ENCODE measurements around the gene PHACTR1.

GRCh38 chr6:13177664-13178063, 461.1 kb downstream of the PHACTR1 start:
- no peak for TF ChIP-seq YY1 (IDR thresholded peaks at IDR 0.05)
- no peak for TF ChIP-seq MAX (IDR thresholded peaks at IDR 0.05)
- TF ChIP-seq CTCF (IDR thresholded peaks at IDR 0.05; ENCODE audit: low read depth, low read length, missing input control) = no peak
- no peak for TF ChIP-seq GABPA (IDR thresholded peaks at IDR 0.05 in 1 of 2, conservative IDR thresholded peaks at IDR 0.05 in 1 of 2)
- no peak for TF ChIP-seq TAF1 (conservative IDR thresholded peaks at IDR 0.05)
- TF ChIP-seq, protein P1, sequence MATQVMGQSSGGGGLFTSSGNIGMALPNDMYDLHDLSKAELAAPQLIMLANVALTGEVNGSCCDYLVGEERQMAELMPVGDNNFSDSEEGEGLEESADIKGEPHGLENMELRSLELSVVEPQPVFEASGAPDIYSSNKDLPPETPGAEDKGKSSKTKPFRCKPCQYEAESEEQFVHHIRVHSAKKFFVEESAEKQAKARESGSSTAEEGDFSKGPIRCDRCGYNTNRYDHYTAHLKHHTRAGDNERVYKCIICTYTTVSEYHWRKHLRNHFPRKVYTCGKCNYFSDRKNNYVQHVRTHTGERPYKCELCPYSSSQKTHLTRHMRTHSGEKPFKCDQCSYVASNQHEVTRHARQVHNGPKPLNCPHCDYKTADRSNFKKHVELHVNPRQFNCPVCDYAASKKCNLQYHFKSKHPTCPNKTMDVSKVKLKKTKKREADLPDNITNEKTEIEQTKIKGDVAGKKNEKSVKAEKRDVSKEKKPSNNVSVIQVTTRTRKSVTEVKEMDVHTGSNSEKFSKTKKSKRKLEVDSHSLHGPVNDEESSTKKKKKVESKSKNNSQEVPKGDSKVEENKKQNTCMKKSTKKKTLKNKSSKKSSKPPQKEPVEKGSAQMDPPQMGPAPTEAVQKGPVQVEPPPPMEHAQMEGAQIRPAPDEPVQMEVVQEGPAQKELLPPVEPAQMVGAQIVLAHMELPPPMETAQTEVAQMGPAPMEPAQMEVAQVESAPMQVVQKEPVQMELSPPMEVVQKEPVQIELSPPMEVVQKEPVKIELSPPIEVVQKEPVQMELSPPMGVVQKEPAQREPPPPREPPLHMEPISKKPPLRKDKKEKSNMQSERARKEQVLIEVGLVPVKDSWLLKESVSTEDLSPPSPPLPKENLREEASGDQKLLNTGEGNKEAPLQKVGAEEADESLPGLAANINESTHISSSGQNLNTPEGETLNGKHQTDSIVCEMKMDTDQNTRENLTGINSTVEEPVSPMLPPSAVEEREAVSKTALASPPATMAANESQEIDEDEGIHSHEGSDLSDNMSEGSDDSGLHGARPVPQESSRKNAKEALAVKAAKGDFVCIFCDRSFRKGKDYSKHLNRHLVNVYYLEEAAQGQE (IDR thresholded peaks at IDR 0.05) = no peak
- TF ChIP-seq JUND (IDR thresholded peaks at IDR 0.05) = no peak
- TF ChIP-seq RAD21 (IDR thresholded peaks at IDR 0.05) = no peak
- TF ChIP-seq FOXA1 (IDR thresholded peaks at IDR 0.05) = no peak
- TF ChIP-seq SP1 (IDR thresholded peaks at IDR 0.05) = no peak

All from liver (tissue), 3 donors.